Measurements from ENCODE around the gene PLCB3. TPM values are rescaled to one million over a fixed set of nuclear protein-coding genes. Genes with fewer than 3 reads are reported as not detected.
"Not testable (repeated sequence)": the region's sequence is repeated elsewhere in the genome, so short reads cannot be mapped to it uniquely, and the experiment has no call there.

Gene PLCB3
- total and polyA plus RNA-seq, 2 donors (not counting 1 experiment from before 2014, with no cell fraction given): 17.2 to 37.2 TPM

DNA sequence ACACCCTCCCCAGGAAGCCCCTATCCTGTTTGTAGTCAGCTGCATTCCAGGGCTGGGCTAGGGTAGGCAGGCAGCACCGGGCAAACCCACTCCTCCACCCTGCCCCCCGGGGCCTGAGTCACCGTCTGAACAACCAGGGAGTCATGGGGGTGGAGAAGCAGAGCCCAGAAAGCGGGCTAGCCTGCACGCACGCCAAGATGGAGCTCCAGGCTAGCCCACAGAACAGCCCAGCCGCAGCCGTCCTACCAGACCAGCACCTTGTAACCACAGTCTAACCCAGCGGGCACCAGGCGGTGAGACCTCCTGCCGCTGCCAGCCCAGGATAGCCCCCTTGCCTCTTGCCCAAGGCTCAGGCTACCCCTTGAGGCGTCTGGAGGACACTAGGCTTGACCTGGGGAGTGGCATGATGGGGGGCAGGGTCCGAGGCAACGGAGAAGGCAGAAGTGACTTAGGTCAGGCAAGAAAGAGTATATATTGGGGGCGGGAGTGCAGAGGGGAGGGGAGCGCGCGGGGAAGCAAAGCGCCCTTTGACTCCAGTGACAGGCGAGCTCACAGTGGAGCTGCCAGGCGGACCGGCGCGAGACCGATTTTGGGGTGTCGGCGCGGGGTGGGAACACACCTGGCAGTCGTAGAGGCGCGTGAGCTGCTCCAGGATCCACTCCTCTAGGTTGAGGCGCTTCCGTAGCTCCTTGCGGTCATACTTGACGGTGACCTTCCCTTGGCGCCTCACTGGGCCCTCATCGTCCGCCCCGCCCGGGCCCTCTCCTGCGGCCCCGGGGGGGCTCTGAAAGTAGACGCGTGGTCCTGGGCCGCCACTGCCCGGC is 5.3 kb upstream of the PLCB3 start:
- H3K4me2 ChIP-seq (ENCODE audit: extremely low read depth, insufficient read depth, low read length): peak overlapping the region; percentile 92
- H2AFZ ChIP-seq (ENCODE audit: low read length): no peak overlapping the region
- H3K4me1 ChIP-seq (ENCODE audit: control insufficient read depth, extremely low read depth, insufficient read depth, low read length): peaks cover 20% of the 10 kb centered on the region

DNA sequence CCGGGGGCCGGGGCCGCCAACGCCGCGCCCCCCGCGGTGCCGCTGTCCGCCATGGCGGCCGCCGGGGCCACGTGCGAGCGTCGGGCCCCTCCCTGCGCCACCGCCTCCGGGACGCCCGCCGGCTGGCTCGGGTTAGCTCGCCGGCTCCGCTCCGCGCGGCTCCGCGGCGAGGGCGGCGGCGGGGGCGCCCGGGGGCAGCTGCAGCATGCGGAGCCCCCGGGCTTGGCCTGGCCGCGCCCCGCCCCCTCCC is 4.8 kb upstream of the PLCB3 start:
- H3K79me2 ChIP-seq (ENCODE audit: control insufficient read depth, insufficient read depth, low read length): peaks cover 39% of the 10 kb centered on the region
- peak overlapping the region; percentile 79 for H3K9ac ChIP-seq (ENCODE audit: insufficient read depth, low read length)
- H3K9me3 ChIP-seq (ENCODE audit: control insufficient read depth, insufficient read depth, low read depth, low read length); H2AFZ ChIP-seq (ENCODE audit: low read length); H4K20me1 ChIP-seq (ENCODE audit: control insufficient read depth, extremely low read depth, insufficient read depth, low read length); H3K27me3 ChIP-seq (ENCODE audit: control insufficient read depth, insufficient read depth, low read length); H3K27ac ChIP-seq (ENCODE audit: insufficient read depth, low read length); H3K36me3 ChIP-seq (ENCODE audit: control insufficient read depth, insufficient read depth, low read length); DNase-seq (ENCODE audit: low read depth in 2 of 2); H3K4me2 ChIP-seq (ENCODE audit: extremely low read depth, insufficient read depth, low read length): not testable (repeated sequence)
- peak overlapping the region in 2 of 4 experiments; percentile 92 to 97 for H3K4me3 ChIP-seq (replicated peaks in 1 of 4; ENCODE audit: control extremely low read depth in 1 of 4, insufficient read depth in 1 of 4, low read depth in 3 of 4, low read length in 4 of 4)
- H3K4me1 ChIP-seq (ENCODE audit: control insufficient read depth, extremely low read depth, insufficient read depth, low read length): peaks cover 20% of the 10 kb centered on the region

More for the DNA sequence above, 5.3 kb upstream of the PLCB3 start:
- Histone ChIP-seq H3K27me3 (ENCODE audit: control insufficient read depth, insufficient read depth, low read length) (no peaks in the 10 kb centered on the region), H3K4me3 (replicated peaks in 1 of 4; ENCODE audit: control extremely low read depth in 1 of 4, insufficient read depth in 1 of 4, low read depth in 3 of 4, low read length in 4 of 4) (peak overlapping the region; percentile 86 to 97 (median 94)), H3K27ac (ENCODE audit: insufficient read depth, low read length) (peak overlapping the region; percentile 85), H3K9me3 (ENCODE audit: control insufficient read depth, insufficient read depth, low read depth, low read length) (no peaks in the 10 kb centered on the region), H4K20me1 (ENCODE audit: control insufficient read depth, extremely low read depth, insufficient read depth, low read length) (no peaks in the 10 kb centered on the region), H3K36me3 (ENCODE audit: control insufficient read depth, insufficient read depth, low read length) (peaks cover 4% of the 10 kb centered on the region), H3K79me2 (ENCODE audit: control insufficient read depth, insufficient read depth, low read length) (peaks cover 38% of the 10 kb centered on the region), H3K9ac (ENCODE audit: insufficient read depth, low read length) (peak overlapping the region; percentile 79)
- no peak for TF ChIP-seq EZH2 (IDR thresholded peaks at IDR 0.05; ENCODE audit: low read length, missing control alignments)
- TF ChIP-seq, protein P1, sequence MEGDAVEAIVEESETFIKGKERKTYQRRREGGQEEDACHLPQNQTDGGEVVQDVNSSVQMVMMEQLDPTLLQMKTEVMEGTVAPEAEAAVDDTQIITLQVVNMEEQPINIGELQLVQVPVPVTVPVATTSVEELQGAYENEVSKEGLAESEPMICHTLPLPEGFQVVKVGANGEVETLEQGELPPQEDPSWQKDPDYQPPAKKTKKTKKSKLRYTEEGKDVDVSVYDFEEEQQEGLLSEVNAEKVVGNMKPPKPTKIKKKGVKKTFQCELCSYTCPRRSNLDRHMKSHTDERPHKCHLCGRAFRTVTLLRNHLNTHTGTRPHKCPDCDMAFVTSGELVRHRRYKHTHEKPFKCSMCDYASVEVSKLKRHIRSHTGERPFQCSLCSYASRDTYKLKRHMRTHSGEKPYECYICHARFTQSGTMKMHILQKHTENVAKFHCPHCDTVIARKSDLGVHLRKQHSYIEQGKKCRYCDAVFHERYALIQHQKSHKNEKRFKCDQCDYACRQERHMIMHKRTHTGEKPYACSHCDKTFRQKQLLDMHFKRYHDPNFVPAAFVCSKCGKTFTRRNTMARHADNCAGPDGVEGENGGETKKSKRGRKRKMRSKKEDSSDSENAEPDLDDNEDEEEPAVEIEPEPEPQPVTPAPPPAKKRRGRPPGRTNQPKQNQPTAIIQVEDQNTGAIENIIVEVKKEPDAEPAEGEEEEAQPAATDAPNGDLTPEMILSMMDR (conservative IDR thresholded peaks at IDR 0.05 in 1 of 2, IDR thresholded peaks at IDR 0.05 in 1 of 2; ENCODE audit: low read depth in 1 of 2, low read length in 2 of 2): no peak
- peak; percentile 83 to 95 for DNase-seq (ENCODE audit: low read depth in 2 of 2)

DNA sequence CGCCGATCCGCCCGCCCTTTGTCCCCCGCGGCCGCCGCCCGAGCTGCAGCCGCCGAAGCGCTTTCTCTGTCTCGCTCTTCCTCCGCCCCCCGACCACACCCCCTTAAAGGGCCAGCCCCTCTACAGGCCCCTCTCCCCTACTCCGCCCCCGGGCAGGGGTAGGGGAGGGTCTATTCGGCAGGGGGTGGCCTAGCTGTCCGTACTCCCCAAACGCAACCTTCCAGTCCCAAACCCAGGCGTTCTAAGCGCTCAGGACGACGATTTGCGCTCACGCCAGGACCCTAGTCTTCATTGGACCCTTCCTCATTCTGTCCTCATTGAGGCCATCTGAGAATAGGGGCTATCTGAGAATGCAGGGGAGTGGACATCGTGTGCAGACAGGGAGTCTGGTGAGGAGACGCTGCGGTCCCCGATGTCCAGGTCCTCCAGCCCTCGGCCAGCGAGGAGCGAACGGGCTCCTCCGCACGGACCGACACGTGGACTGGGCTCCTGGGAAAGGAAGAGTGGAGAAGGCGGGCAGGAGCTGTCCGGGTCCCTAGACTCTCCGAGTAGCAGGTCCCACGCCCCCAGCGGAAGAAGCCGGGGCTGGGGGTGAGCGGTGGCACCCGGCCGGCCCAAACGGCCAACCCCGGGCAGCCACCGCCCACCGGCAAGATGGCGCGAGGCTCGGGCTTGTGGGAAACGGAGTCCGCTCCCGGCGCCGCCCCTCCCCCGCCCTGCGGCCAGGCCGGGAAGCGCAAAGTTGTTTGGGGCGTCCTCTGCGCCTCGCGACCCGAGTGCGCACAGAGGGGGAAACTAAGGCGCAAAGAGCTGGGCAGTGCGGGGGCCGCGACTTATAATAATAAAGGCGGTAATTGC is 4.2 kb upstream of the PLCB3 start, which contains the start of gene PPP1R14B:
Gene PPP1R14B (minus strand): TSS at position 73 of the 858 bp plus-strand sequence. CDS start 270 bp downstream, outside the sequence.
- peak within 1 kb of the TSS; percentile 86 to 97 (median 94) for H3K4me3 ChIP-seq (replicated peaks in 1 of 4; ENCODE audit: control extremely low read depth in 1 of 4, insufficient read depth in 1 of 4, low read depth in 3 of 4, low read length in 4 of 4)
- DNase-seq (ENCODE audit: low read depth in 2 of 2): peak; percentile 77 to 85
- H3K4me1 ChIP-seq (ENCODE audit: control insufficient read depth, extremely low read depth, insufficient read depth, low read length): peaks cover 20% of the 10 kb centered on the region
- H3K9me3 ChIP-seq (ENCODE audit: control insufficient read depth, insufficient read depth, low read depth, low read length): no peaks in the 10 kb centered on the region
- peak within 1 kb of the TSS; percentile 79 for H3K9ac ChIP-seq (ENCODE audit: insufficient read depth, low read length)
- H3K27ac ChIP-seq (ENCODE audit: insufficient read depth, low read length): peak within 1 kb of the TSS; percentile 88
- H3K79me2 ChIP-seq (ENCODE audit: control insufficient read depth, insufficient read depth, low read length): peaks cover 43% of the 10 kb centered on the region
- H3K36me3 ChIP-seq (ENCODE audit: control insufficient read depth, insufficient read depth, low read length): peaks cover 4% of the 10 kb centered on the region
- TF ChIP-seq, protein P1 (conservative IDR thresholded peaks at IDR 0.05 in 1 of 2, IDR thresholded peaks at IDR 0.05 in 1 of 2; ENCODE audit: low read depth in 1 of 2, low read length in 2 of 2): no peak
- peak within 1 kb of the TSS; percentile 99 for H3K4me2 ChIP-seq (ENCODE audit: extremely low read depth, insufficient read depth, low read length)
- peak within 1 kb of the TSS; percentile 85 for H2AFZ ChIP-seq (ENCODE audit: low read length)
- H3K27me3 ChIP-seq (ENCODE audit: control insufficient read depth, insufficient read depth, low read length): no peaks in the 10 kb centered on the region
- no peaks in the 10 kb centered on the region for H4K20me1 ChIP-seq (ENCODE audit: control insufficient read depth, extremely low read depth, insufficient read depth, low read length)

All from fibroblast of lung (primary cell).